GM12875 (cell line): ENCODE measurements around the gene ZNF316.

Experiments used
- H3K4me3 ChIP-seq: one replicate; pipeline ENCODE4 v1.5.1; 2011; ENCODE audit warnings: low read depth, low read length, control low read depth
- TF ChIP-seq, protein P1 (sequence below): IDR thresholded peaks from 2 replicates; pipeline ENCODE4 v1.5.1; 2011; ENCODE audit warnings: low read depth, mild to moderate bottlenecking, control low read depth, inconsistent platforms, low read length, moderate library complexity, borderline replicate concordance; ENCODE audit not compliant: insufficient read depth

ZNF316 gene

DNA sequence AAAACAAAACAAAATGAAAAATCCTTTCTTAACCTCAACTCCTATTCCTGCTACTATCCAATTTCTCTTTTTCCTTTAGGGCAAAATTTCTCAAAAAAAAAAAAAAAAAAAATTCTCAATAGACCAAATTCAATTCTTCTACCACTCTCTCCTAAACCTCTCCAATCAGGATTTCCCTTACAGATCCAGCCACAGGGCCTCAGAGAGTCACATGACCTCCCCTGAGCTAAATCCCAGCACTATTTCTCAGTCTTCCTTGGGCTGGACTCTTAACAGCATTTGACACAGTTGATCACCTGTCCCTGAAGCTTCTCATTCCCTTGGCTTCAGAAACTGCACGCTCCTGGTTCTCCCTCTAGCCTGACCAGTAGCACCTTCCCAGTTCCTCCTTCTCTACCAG, 64.7 kb downstream of the ZNF316 start:
- H3K4me3 ChIP-seq: no peak overlapping the region
- TF ChIP-seq, protein P1, sequence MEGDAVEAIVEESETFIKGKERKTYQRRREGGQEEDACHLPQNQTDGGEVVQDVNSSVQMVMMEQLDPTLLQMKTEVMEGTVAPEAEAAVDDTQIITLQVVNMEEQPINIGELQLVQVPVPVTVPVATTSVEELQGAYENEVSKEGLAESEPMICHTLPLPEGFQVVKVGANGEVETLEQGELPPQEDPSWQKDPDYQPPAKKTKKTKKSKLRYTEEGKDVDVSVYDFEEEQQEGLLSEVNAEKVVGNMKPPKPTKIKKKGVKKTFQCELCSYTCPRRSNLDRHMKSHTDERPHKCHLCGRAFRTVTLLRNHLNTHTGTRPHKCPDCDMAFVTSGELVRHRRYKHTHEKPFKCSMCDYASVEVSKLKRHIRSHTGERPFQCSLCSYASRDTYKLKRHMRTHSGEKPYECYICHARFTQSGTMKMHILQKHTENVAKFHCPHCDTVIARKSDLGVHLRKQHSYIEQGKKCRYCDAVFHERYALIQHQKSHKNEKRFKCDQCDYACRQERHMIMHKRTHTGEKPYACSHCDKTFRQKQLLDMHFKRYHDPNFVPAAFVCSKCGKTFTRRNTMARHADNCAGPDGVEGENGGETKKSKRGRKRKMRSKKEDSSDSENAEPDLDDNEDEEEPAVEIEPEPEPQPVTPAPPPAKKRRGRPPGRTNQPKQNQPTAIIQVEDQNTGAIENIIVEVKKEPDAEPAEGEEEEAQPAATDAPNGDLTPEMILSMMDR: no peak
